ENCODE measurements around the gene TRAPPC3L.

- no peak for TF ChIP-seq POLR2AphosphoS5 (IDR thresholded peaks at IDR 0.05; ENCODE audit: low read depth, low read length)
- no peak for TF ChIP-seq TAF1 (IDR thresholded peaks at IDR 0.05; ENCODE audit: low read depth, low read length)
Observed at GRCh38 chr6:116513224-116513875, 32.1 kb downstream of the TRAPPC3L start.
